NCI-H2029 (cell line): ENCODE measurements around the gene FLNC.

ENCODE experiments used
- DNase-seq: peaks from one replicate; lab custom pipeline; 2025; lab: John Stamatoyannopoulos, UW

Gene FLNC

GRCh38 chr7:128804484-128804883 lies 25.7 kb upstream of the FLNC start:
- DNase-seq = no peak

- no peak for DNase-seq
Measured at GRCh38 chr7:128805225-128805624, 25.0 kb upstream of the FLNC start.

GRCh38 chr7:128807191-128807590 lies 23.0 kb upstream of the FLNC start:
- DNase-seq = no peak

GRCh38 chr7:128809363-128809762 lies 20.8 kb upstream of the FLNC start:
- DNase-seq = no peak

GRCh38 chr7:128810473-128810872 lies 19.7 kb upstream of the FLNC start:
- no peak for DNase-seq

GRCh38 chr7:128810997-128811396 lies 19.2 kb upstream of the FLNC start:
- no peak for DNase-seq

- no peak for DNase-seq
Measured at GRCh38 chr7:128811631-128812430, 18.4 kb upstream of the FLNC start.

GRCh38 chr7:128812514-128813168 lies 17.6 kb upstream of the FLNC start:
- no peak for DNase-seq

- no peak for DNase-seq
Measured at GRCh38 chr7:128814499-128814898, 15.7 kb upstream of the FLNC start.

- DNase-seq = no peak
Measured at GRCh38 chr7:128815289-128815942, 14.8 kb upstream of the FLNC start.

- DNase-seq = no peak
Measured at GRCh38 chr7:128818694-128819093, 11.5 kb upstream of the FLNC start.

- DNase-seq = no peak
Measured at GRCh38 chr7:128821724-128822123, 8.5 kb upstream of the FLNC start.

- no peak for DNase-seq
Measured at GRCh38 chr7:128826512-128826911, 3.7 kb upstream of the FLNC start.

GRCh38 chr7:128826916-128827247 lies 3.3 kb upstream of the FLNC start:
- DNase-seq = no peak

GRCh38 chr7:128827248-128827958 lies 2.8 kb upstream of the FLNC start:
- DNase-seq = no peak

GRCh38 chr7:128827971-128828711 lies 2.1 kb upstream of the FLNC start:
- DNase-seq = no peak

- no peak for DNase-seq
Measured at GRCh38 chr7:128829391-128830166, 627 bp upstream of the FLNC start.

GRCh38 chr7:128831178-128831993 lies 1.2 kb downstream of the FLNC start:
- no peak for DNase-seq

- DNase-seq = no peak
Measured at GRCh38 chr7:128831994-128832879, 2.0 kb downstream of the FLNC start.

- no peak for DNase-seq
Measured at GRCh38 chr7:128832880-128833147, 2.6 kb downstream of the FLNC start.
